Breast epithelium (tissue), 3 donors: ENCODE data around the gene SPIRE1.

ENCODE experiments used
- POLR2A ChIP-seq: fragments of 450-650 bp; IDR thresholded peaks from one replicate; pipeline ENCODE4 v1.6.1; 2016; ENCODE audit warnings: antibody characterized with exemption, mild to moderate bottlenecking, moderate library complexity
- TF ChIP-seq, protein P1 (sequence below), 3 donors: fragments of 450-650 bp; IDR thresholded peaks; one replicate each; pipeline ENCODE4 v1.5.1; 2016 to 2017; ENCODE audit warnings: antibody characterized with exemption in 3 of 3, mild to moderate bottlenecking in 3 of 3, moderate library complexity in 3 of 3

DNA sequence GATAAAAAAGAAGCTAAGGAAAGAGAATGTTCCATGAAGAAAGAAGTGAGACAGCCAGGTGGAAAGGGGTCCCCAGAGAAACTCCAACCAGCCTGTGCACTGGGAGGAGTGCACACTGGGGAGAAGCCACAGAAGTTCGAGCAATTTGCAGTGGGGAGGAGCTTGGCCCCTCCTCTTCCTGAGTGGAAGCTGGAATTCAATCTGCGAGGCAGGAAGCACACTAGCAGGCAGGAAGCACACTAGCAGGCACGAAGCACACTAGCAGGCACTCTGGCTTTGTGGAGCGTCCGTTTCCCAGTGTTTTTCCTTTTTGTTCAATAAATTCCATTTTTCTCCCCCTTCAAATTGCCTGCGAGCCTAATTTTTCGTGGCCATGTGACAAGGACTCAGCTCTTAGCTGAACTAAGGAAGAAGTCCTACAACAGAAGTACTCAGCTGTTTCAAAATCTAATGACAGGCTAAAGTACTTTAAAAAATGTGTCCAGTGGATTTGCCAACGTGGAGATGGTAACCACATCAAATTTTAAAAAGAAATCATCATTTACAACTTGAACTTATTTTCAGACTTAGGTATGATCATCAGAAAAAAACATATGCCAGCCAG lies 21.4 kb upstream of the SPIRE1 start:
- TF ChIP-seq, protein P1, sequence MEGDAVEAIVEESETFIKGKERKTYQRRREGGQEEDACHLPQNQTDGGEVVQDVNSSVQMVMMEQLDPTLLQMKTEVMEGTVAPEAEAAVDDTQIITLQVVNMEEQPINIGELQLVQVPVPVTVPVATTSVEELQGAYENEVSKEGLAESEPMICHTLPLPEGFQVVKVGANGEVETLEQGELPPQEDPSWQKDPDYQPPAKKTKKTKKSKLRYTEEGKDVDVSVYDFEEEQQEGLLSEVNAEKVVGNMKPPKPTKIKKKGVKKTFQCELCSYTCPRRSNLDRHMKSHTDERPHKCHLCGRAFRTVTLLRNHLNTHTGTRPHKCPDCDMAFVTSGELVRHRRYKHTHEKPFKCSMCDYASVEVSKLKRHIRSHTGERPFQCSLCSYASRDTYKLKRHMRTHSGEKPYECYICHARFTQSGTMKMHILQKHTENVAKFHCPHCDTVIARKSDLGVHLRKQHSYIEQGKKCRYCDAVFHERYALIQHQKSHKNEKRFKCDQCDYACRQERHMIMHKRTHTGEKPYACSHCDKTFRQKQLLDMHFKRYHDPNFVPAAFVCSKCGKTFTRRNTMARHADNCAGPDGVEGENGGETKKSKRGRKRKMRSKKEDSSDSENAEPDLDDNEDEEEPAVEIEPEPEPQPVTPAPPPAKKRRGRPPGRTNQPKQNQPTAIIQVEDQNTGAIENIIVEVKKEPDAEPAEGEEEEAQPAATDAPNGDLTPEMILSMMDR (IDR thresholded peaks at IDR 0.05), result no peak
- no peak for TF ChIP-seq POLR2A
